H9 (cell line): ENCODE results near the gene CD180. TPM values are rescaled to one million over a fixed set of nuclear protein-coding genes. Genes with fewer than 3 reads are reported as not detected.

Experiments
- DNase-seq: peaks from one replicate; pipeline ENCODE4 v3.0.0-alpha.2; 2017
- H2AFZ ChIP-seq: one replicate; pipeline ENCODE4 v1.6.1; 2013; ENCODE audit warnings: mild to moderate bottlenecking, low read length, control low read depth, moderate library complexity
- H2AK5ac ChIP-seq: 2 replicates; pipeline ENCODE4 v1.6.1; 2013; ENCODE audit warnings: low read length, control low read depth, mixed read lengths; ENCODE audit not compliant: insufficient read length
- H2BK120ac ChIP-seq: one replicate; pipeline ENCODE4 v1.6.1; 2013; ENCODE audit warnings: low read depth, mild to moderate bottlenecking, low read length, control low read depth, inconsistent platforms; ENCODE audit not compliant: poor library complexity, severe bottlenecking
- H2BK12ac ChIP-seq: 2 replicates; pipeline ENCODE4 v1.6.1; 2013; ENCODE audit warnings: low read length, control low read depth, mixed read lengths, low read depth; ENCODE audit not compliant: insufficient read length
- H2BK15ac ChIP-seq: 2 replicates; pipeline ENCODE4 v1.6.1; 2013; ENCODE audit warnings: low read depth, low read length, control low read depth
- H2BK20ac ChIP-seq: one replicate; pipeline ENCODE4 v1.6.1; 2013; ENCODE audit warnings: low read depth, mild to moderate bottlenecking, low read length, control low read depth, inconsistent platforms; ENCODE audit not compliant: poor library complexity, severe bottlenecking
- H2BK5ac ChIP-seq: 2 replicates; pipeline ENCODE4 v1.6.1; 2013; ENCODE audit warnings: low read length, control low read depth, mixed read lengths; ENCODE audit not compliant: insufficient read length
- H3K14ac ChIP-seq: 2 replicates; pipeline ENCODE4 v1.6.1; 2013; ENCODE audit warnings: low read length, control low read depth; ENCODE audit not compliant: insufficient read depth
- H3K18ac ChIP-seq: 2 replicates; pipeline ENCODE4 v1.6.1; 2013; ENCODE audit warnings: low read depth, mild to moderate bottlenecking, mixed read lengths, low read length, control low read depth; ENCODE audit not compliant: insufficient read length
- H3K23ac ChIP-seq: 2 replicates; pipeline ENCODE4 v1.6.1; 2013; ENCODE audit warnings: low read length, control low read depth, mixed read lengths, low read depth; ENCODE audit not compliant: insufficient read length
- H3K23me2 ChIP-seq: 2 replicates; pipeline ENCODE4 v1.6.1; 2013; ENCODE audit warnings: low read depth, mild to moderate bottlenecking, mixed read lengths, low read length, control low read depth; ENCODE audit not compliant: insufficient read length, poor library complexity, severe bottlenecking
- H3K27ac ChIP-seq: 2 replicates; pipeline ENCODE4 v1.5.1; 2013; ENCODE audit warnings: low read length, control low read depth, mixed read lengths, low read depth; ENCODE audit not compliant: insufficient read length
- H3K27me3 ChIP-seq: 2 replicates; pipeline ENCODE4 v1.6.1; 2013; ENCODE audit warnings: low read length, control low read depth, inconsistent platforms; ENCODE audit not compliant: insufficient read depth
- H3K4ac ChIP-seq: 2 replicates; pipeline ENCODE4 v1.6.1; 2013; ENCODE audit warnings: low read depth, mild to moderate bottlenecking, control low read depth, inconsistent platforms, low read length, moderate library complexity
- H3K4me1 ChIP-seq: 2 replicates; pipeline ENCODE4 v1.6.1; 2013; ENCODE audit warnings: low read length, control low read depth, inconsistent platforms; ENCODE audit not compliant: insufficient read depth
- H3K4me2 ChIP-seq: 2 replicates; pipeline ENCODE4 v1.6.1; 2013; ENCODE audit warnings: low read length, control low read depth, mixed read lengths; ENCODE audit not compliant: insufficient read length, insufficient read depth
- H3K56ac ChIP-seq: 2 replicates; pipeline ENCODE4 v1.6.1; 2013; ENCODE audit warnings: low read depth, mild to moderate bottlenecking, mixed read lengths, low read length, control low read depth; ENCODE audit not compliant: insufficient read length
- H3K79me1 ChIP-seq: 2 replicates; pipeline ENCODE4 v1.6.1; 2013; ENCODE audit warnings: low read depth, mild to moderate bottlenecking, moderate library complexity, low read length, control low read depth, inconsistent platforms; ENCODE audit not compliant: insufficient read depth, poor library complexity, severe bottlenecking
- H3K79me2 ChIP-seq: 2 replicates; pipeline ENCODE4 v1.6.1; 2013; ENCODE audit warnings: low read length, control low read depth, inconsistent platforms; ENCODE audit not compliant: insufficient read depth
- H3K9ac ChIP-seq: 2 replicates; pipeline ENCODE4 v1.6.1; 2013; ENCODE audit warnings: low read length, control low read depth, mixed read lengths; ENCODE audit not compliant: insufficient read length; ENCODE audit errors: extremely low read depth
- H3K9me3 ChIP-seq: one replicate; pipeline ENCODE4 v1.6.1; 2013; ENCODE audit warnings: low read depth, low read length, inconsistent platforms; ENCODE audit not compliant: control insufficient read depth
- H3T11ph ChIP-seq: one replicate; pipeline ENCODE4 v1.6.1; 2013; ENCODE audit warnings: mild to moderate bottlenecking, low read length, control low read depth, inconsistent platforms
- H4K20me1 ChIP-seq: one replicate; pipeline ENCODE4 v1.6.1; 2013; ENCODE audit not compliant: control insufficient read depth, insufficient read length, insufficient read depth
- H4K5ac ChIP-seq: 2 replicates; pipeline ENCODE4 v1.6.1; 2013; ENCODE audit warnings: low read depth, mild to moderate bottlenecking, mixed read lengths, low read length, control low read depth; ENCODE audit not compliant: insufficient read length
- H4K8ac ChIP-seq: replicated peaks from 2 replicates; pipeline ENCODE4 v1.6.1; 2013; ENCODE audit warnings: low read length, control low read depth, mixed read lengths, low read depth; ENCODE audit not compliant: insufficient read length
- H4K91ac ChIP-seq: 2 replicates; pipeline ENCODE4 v1.6.1; 2013; ENCODE audit warnings: low read depth, mild to moderate bottlenecking, moderate library complexity, mixed read lengths, low read length, control low read depth; ENCODE audit not compliant: insufficient read length
- H3K27ac Mint-ChIP-seq, 3 experiments: 2 replicates in 2 of 3; 3 replicates in 1 of 3; pipeline ENCODE4 v1.8.0; 2020 to 2021; ENCODE audit warnings: mixed read lengths in 3 of 3, mild to moderate bottlenecking in 1 of 3, moderate library complexity in 1 of 3
- H3K27me3 Mint-ChIP-seq: 2 replicates; pipeline ENCODE4 v1.8.0; 2021; ENCODE audit warnings: low read depth, mild to moderate bottlenecking, moderate library complexity, mixed read lengths
- H3K36me3 Mint-ChIP-seq, 3 experiments: 2 replicates in 2 of 3; 3 replicates in 1 of 3; pipeline ENCODE4 v1.8.0; 2020 to 2021; ENCODE audit warnings: low read depth in 3 of 3, mixed read lengths in 3 of 3; ENCODE audit not compliant: insufficient read depth in 1 of 3
- H3K4me1 Mint-ChIP-seq, 2 experiments: 2 replicates each; pipeline ENCODE4 v1.8.0; 2020; ENCODE audit warnings: mixed read lengths in 2 of 2
- H3K4me3 Mint-ChIP-seq, 2 experiments: 2 replicates in 1 of 2; 3 replicates in 1 of 2; pipeline ENCODE4 v1.8.0; 2020 to 2021; ENCODE audit warnings: mild to moderate bottlenecking in 2 of 2, mixed read lengths in 2 of 2, moderate library complexity in 1 of 2
- H3K9me3 Mint-ChIP-seq, 2 experiments: 2 replicates in 1 of 2; 3 replicates in 1 of 2; pipeline ENCODE4 v1.8.0; 2020; ENCODE audit warnings: mild to moderate bottlenecking in 2 of 2, mixed read lengths in 2 of 2, moderate library complexity in 1 of 2
- WGBS: extraction: QIAGEN DNeasy Blood & Tissue Kit; methylation state at CpG from one replicate; pipeline ENCODE4 v1.1.7; 2013; ENCODE audit warnings: missing lambda C conversion rate, low lambda C conversion rate, mixed read lengths; ENCODE audit not compliant: insufficient read length; ENCODE audit errors: extremely low coverage; 5-methylcytosine and 5-hydroxymethylcytosine counted together
- total RNA-seq: library from RNA; stranded (reverse); gene quantifications from 2 replicates; pipeline ENCODE4 v1.2.1, GENCODE V29; 2021
- TF ChIP-seq, protein P1 (sequence below): fragments of 200-600 bp; sonication (generic); conservative IDR thresholded peaks from 3 replicates; pipeline ENCODE4 v1.8.0; 2021; ENCODE audit warnings: antibody characterized with exemption, mild to moderate bottlenecking

CD180 gene
- total RNA-seq, 1 experiment from 2014 or later, result not detected

DNA sequence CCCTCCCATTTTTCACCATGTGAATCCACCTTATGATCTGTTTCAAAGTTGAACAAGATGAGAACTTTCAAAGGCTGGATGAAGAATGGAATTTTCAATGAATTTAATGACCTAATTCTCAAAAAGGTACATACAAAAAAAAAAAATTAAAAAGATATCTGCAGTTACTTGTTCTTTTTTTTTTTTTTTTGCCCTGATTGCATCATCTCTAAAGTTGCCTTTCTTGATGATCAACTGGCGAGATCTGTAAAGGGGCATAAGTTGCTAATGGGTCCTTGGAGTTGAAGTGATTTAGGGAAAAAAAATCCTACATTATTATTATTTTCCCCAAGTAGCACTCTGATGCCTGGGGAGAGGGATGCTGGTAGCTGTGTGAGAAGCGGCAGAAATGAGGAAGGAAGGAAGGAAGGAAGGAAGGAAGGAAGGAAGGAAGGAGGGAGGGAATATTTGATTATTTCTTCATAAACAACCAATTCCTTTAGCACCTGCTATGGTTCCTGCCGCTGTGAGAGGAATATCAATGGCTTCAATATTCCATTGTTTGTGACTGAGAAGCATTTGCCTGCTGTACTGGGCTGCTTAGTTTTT lies 48.8 kb upstream of the CD180 start:
- Histone ChIP-seq H3K4me1 (no peaks in the 10 kb centered on the region), H3K23ac (no peak overlapping the region), H4K91ac (no peak overlapping the region), H2BK15ac (no peak overlapping the region), H3K27me3 (no peaks in the 10 kb centered on the region), H2BK120ac (no peak overlapping the region), H4K20me1 (no peaks in the 10 kb centered on the region), H3K79me2 (no peaks in the 10 kb centered on the region), H2BK20ac (no peak overlapping the region), H2AK5ac (no peak overlapping the region), H3K27ac (no peak overlapping the region), H2BK5ac (no peak overlapping the region), H4K8ac (no peak overlapping the region), H3K18ac (no peak overlapping the region), H3K4ac (no peak overlapping the region), H3K56ac (no peak overlapping the region), H3K79me1 (no peaks in the 10 kb centered on the region), H4K5ac (no peak overlapping the region), H3K14ac (no peak overlapping the region), H3K4me2 (no peak overlapping the region), H3K9me3 (no peaks in the 10 kb centered on the region), H3T11ph (no peak overlapping the region), H2AFZ (no peak overlapping the region), H2BK12ac (no peak overlapping the region), H3K23me2 (no peaks in the 10 kb centered on the region), H3K9ac (no peak overlapping the region)
- TF ChIP-seq, protein P1, sequence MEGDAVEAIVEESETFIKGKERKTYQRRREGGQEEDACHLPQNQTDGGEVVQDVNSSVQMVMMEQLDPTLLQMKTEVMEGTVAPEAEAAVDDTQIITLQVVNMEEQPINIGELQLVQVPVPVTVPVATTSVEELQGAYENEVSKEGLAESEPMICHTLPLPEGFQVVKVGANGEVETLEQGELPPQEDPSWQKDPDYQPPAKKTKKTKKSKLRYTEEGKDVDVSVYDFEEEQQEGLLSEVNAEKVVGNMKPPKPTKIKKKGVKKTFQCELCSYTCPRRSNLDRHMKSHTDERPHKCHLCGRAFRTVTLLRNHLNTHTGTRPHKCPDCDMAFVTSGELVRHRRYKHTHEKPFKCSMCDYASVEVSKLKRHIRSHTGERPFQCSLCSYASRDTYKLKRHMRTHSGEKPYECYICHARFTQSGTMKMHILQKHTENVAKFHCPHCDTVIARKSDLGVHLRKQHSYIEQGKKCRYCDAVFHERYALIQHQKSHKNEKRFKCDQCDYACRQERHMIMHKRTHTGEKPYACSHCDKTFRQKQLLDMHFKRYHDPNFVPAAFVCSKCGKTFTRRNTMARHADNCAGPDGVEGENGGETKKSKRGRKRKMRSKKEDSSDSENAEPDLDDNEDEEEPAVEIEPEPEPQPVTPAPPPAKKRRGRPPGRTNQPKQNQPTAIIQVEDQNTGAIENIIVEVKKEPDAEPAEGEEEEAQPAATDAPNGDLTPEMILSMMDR, result no peak
- H3K4me1 Mint-ChIP-seq, result peaks cover 0 to 5% of the 10 kb centered on the region in 2 experiments; a peak in 3 of 4 replicates
- no peak for DNase-seq
- WGBS, result no CpG with 5 or more reads among the region's 3 CpGs
- no peak overlapping the region for H3K4me3 Mint-ChIP-seq
- H3K9me3 Mint-ChIP-seq, result no peaks in the 10 kb centered on the region; a peak in 1 of 5 replicates
- 0 out of 7 replicates have a peak overlapping the region, but pooled peaks of 1 of the 3 experiments have one; percentile 33 for H3K27ac Mint-ChIP-seq
- no peaks in the 10 kb centered on the region; a peak in 1 of 7 replicates for H3K36me3 Mint-ChIP-seq
- no peaks in the 10 kb centered on the region for H3K27me3 Mint-ChIP-seq
